Nephron progenitor cell (in vitro differentiated cells): Measurements from ENCODE around the gene IL36A.

Source experiments
- DNase-seq: peaks from one replicate; pipeline ENCODE4 v3.0.0; 2021
- H3K27ac Mint-ChIP-seq: 2 replicates; pipeline ENCODE4 v1.8.0; 2021; ENCODE audit warnings: mild to moderate bottlenecking, moderate library complexity, mixed read lengths
- H3K27me3 Mint-ChIP-seq: 2 replicates; pipeline ENCODE4 v1.8.0; 2021; ENCODE audit warnings: mild to moderate bottlenecking, low read depth, mixed read lengths; ENCODE audit not compliant: poor library complexity
- H3K36me3 Mint-ChIP-seq: 2 replicates; pipeline ENCODE4 v1.8.0; 2021; ENCODE audit warnings: low read depth, mixed read lengths
- H3K4me1 Mint-ChIP-seq: 2 replicates; pipeline ENCODE4 v1.8.0; 2021; ENCODE audit warnings: mixed read lengths
- H3K4me3 Mint-ChIP-seq: 2 replicates; pipeline ENCODE4 v1.8.0; 2021; ENCODE audit warnings: mild to moderate bottlenecking, moderate library complexity, mixed read lengths
- H3K9me3 Mint-ChIP-seq: 2 replicates; pipeline ENCODE4 v1.8.0; 2021; ENCODE audit warnings: mild to moderate bottlenecking, moderate library complexity, mixed read lengths
- CTCF ChIP-seq: fragments of 200-600 bp; sonication (generic); IDR thresholded peaks from 2 replicates; pipeline ENCODE4 v1.5.0; 2021; ENCODE audit warnings: antibody characterized with exemption

IL36A gene

GRCh38 chr2:113009622-113010021 is 4.4 kb downstream of the IL36A start:
- H3K27me3 Mint-ChIP-seq = peaks cover 55% of the 10 kb centered on the region
- peaks cover 4% of the 10 kb centered on the region for H3K9me3 Mint-ChIP-seq
- TF ChIP-seq CTCF = no peak
- H3K4me3 Mint-ChIP-seq = no peak overlapping the region
- H3K27ac Mint-ChIP-seq = no peak overlapping the region
- no peak for DNase-seq
- no peaks in the 10 kb centered on the region for H3K36me3 Mint-ChIP-seq
- H3K4me1 Mint-ChIP-seq = no peaks in the 10 kb centered on the region

DNA sequence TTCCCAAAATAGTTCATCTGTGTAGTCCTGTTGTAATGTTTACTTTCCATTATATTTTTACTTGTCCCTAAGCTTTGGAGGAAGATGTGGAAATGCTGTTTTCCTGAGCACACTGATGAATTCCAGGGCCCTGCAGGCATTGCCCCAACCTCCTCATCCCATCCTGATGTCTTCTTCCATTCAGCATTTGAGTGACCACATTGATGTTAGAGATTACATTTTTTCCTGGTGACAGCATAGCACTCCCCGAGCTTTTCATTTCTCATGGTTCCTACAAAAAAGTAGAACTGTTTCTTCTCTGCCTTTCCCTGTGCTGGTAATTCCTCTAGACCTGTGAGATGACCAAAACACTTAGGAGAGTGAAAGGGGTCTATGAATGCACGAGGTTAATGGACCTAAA is 4.8 kb downstream of the IL36A start:
- H3K4me3 Mint-ChIP-seq = no peak overlapping the region

DNA sequence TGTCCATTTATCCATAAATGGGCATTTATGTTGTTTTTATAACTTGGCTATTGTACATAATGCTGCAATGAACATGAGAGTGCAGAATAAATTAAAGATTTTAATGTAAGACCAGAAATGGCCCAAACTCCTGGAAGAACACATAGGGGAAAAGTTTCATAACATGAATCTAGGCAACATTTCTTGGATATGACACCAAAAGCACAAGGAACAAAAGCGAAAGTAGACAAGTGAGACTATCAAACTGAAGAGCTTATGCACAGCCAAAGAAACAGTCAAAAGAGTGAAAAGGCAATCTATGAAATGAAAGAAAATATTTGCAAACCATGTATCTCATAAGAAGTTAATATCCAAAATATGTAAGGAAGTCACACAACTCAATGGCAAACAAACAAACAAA is 5.8 kb downstream of the IL36A start:
- H3K27me3 Mint-ChIP-seq = peaks cover 53% of the 10 kb centered on the region
- peaks cover 7% of the 10 kb centered on the region for H3K9me3 Mint-ChIP-seq
- no peaks in the 10 kb centered on the region for H3K4me1 Mint-ChIP-seq
- H3K4me3 Mint-ChIP-seq = no peak overlapping the region
- H3K36me3 Mint-ChIP-seq = no peaks in the 10 kb centered on the region
- no peak overlapping the region for H3K27ac Mint-ChIP-seq
- no peak for DNase-seq
- no peak for TF ChIP-seq CTCF

More for the DNA sequence above, 4.8 kb downstream of the IL36A start:
- H3K9me3 Mint-ChIP-seq = peaks cover 7% of the 10 kb centered on the region
- H3K27ac Mint-ChIP-seq = no peak overlapping the region
- H3K27me3 Mint-ChIP-seq = peaks cover 55% of the 10 kb centered on the region
- DNase-seq = no peak
- no peaks in the 10 kb centered on the region for H3K36me3 Mint-ChIP-seq
- no peaks in the 10 kb centered on the region for H3K4me1 Mint-ChIP-seq
- TF ChIP-seq CTCF = no peak

DNA sequence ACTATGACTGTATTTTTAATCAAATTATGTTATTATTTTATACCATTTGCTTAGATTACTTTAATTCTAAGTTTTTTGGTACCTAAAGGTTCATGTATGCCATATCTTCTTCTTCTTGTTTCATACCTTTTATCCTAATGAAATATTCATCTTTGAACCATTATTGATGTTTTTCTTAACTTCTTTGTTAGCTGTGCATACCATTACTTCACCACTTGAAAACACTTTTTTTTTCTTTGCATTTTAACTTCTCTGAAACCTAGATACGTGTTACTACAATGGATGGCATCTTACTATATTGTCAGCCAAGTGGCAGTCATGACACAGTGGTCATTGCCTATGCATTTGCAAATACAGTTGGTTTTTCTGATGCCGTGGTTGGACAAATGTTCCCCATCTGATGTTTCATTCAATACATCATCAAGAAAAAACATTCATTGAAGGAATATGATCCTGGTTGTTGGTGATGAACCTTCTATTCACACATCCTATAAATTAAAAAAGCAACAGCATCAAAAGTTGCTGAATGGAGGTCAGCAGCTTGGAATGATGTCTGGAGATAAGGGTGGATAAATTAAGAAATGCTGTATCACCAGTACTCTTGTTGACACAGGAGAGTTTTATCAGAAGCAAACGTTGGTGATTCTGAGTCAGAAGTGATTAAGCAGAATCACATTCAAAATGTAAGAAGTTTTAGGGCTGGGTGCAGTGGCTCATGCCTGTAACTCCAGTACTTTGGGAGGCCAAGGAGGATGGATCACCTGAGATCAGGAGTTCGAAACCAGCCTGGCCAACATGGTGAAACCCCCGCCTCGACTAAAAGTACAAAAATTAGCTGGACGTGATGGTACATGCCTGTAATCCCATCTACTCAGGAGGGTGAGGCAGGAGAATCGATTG is 7.4 kb downstream of the IL36A start:
- H3K4me3 Mint-ChIP-seq = no peak overlapping the region
- H3K27me3 Mint-ChIP-seq = peaks cover 56% of the 10 kb centered on the region
- no peak for DNase-seq
- peaks cover 8% of the 10 kb centered on the region for H3K9me3 Mint-ChIP-seq
- no peaks in the 10 kb centered on the region for H3K36me3 Mint-ChIP-seq
- H3K4me1 Mint-ChIP-seq = no peaks in the 10 kb centered on the region
- TF ChIP-seq CTCF = no peak
- no peak overlapping the region for H3K27ac Mint-ChIP-seq

GRCh38 chr2:113013336-113013661 is 8.0 kb downstream of the IL36A start:
- H3K27me3 Mint-ChIP-seq = peaks cover 56% of the 10 kb centered on the region

More at GRCh38 chr2:113013336-113013661, 8.0 kb downstream of the IL36A start:
- no peak for TF ChIP-seq CTCF
- H3K27ac Mint-ChIP-seq = no peak overlapping the region
- H3K4me3 Mint-ChIP-seq = no peak overlapping the region
- no peak for DNase-seq
- no peaks in the 10 kb centered on the region for H3K4me1 Mint-ChIP-seq
- H3K36me3 Mint-ChIP-seq = no peaks in the 10 kb centered on the region
- peaks cover 14% of the 10 kb centered on the region for H3K9me3 Mint-ChIP-seq
